B cell (primary cell): ENCODE results near the gene PAX3.

ENCODE experiments used
- CTCF ChIP-seq: fragments of 200-600 bp; IDR thresholded peaks from one replicate; pipeline ENCODE4 v1.8.0; 2022; ENCODE audit warnings: antibody characterized with exemption, mild to moderate bottlenecking
- EZH2 ChIP-seq: IDR thresholded peaks from 2 replicates; pipeline ENCODE4 v1.6.1; 2012; ENCODE audit warnings: borderline replicate concordance, low read depth, mild to moderate bottlenecking, moderate library complexity, low read length; ENCODE audit not compliant: insufficient read depth, poor library complexity, severe bottlenecking

- TF ChIP-seq CTCF (no peak), EZH2 (no peak)
Observed at GRCh38 chr2:222179592-222179991, 119.2 kb downstream of the PAX3 start.
